GM12874 (cell line): Measurements from ENCODE around the gene STK33.

Experiments
- TF ChIP-seq, protein P1 (sequence below): IDR thresholded peaks from 2 replicates; pipeline ENCODE4 v1.5.1; 2011; ENCODE audit warnings: low read depth, mild to moderate bottlenecking, control low read depth, low read length, moderate library complexity; ENCODE audit not compliant: insufficient read depth

The STK33 gene

GRCh38 chr11:8351223-8351622 lies 242.8 kb downstream of the STK33 start:
- TF ChIP-seq, protein P1, sequence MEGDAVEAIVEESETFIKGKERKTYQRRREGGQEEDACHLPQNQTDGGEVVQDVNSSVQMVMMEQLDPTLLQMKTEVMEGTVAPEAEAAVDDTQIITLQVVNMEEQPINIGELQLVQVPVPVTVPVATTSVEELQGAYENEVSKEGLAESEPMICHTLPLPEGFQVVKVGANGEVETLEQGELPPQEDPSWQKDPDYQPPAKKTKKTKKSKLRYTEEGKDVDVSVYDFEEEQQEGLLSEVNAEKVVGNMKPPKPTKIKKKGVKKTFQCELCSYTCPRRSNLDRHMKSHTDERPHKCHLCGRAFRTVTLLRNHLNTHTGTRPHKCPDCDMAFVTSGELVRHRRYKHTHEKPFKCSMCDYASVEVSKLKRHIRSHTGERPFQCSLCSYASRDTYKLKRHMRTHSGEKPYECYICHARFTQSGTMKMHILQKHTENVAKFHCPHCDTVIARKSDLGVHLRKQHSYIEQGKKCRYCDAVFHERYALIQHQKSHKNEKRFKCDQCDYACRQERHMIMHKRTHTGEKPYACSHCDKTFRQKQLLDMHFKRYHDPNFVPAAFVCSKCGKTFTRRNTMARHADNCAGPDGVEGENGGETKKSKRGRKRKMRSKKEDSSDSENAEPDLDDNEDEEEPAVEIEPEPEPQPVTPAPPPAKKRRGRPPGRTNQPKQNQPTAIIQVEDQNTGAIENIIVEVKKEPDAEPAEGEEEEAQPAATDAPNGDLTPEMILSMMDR = no peak

DNA sequence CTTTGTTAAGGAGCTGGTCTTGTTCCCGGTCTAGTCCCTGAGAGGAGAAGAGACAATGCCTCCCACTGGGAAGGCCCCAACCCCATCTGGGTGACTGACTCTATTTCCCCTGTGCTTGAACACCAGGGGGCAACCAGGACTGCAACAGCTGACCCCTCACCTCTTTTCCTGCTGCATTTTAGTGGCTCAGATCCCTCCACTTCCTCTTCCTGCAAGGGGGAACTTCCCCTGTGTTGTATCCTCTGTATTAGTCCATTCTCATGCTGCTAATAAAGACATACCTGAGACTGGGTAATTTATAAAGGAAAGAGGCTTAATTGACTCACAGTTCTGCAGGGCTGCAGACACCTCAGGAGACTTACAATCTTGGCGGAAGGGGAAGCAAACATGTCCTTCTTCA lies 246.1 kb downstream of the STK33 start:
- TF ChIP-seq, protein P1 = no peak

- TF ChIP-seq, protein P1 = no peak
These were observed 247.8 kb downstream of the STK33 start for GRCh38 chr11:8346157-8346755.

DNA sequence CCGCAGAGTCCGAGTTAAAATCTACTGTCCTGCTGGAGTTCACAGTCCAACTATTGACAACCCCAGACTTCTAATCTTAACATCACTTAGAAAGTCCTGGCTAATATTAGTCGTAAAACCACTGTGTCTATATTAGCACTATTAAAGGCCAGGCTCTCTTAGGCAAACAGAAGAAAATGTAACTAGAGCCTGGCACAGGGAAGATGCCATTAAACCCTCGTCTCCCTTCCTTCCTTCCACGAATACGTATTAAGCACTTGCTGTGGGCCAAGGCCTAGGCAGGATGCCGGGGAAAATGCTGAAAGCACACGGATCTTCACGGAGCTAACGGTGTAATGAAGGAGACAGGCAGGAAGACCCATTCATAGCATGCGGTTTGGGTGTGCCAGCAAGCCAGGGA lies 248.8 kb downstream of the STK33 start:
- TF ChIP-seq, protein P1 = no peak

- TF ChIP-seq, protein P1 = no peak
These were observed 249.7 kb downstream of the STK33 start for GRCh38 chr11:8344346-8344745.

- TF ChIP-seq, protein P1 = no peak
These were observed 251.0 kb downstream of the STK33 start for GRCh38 chr11:8342821-8343681.

- TF ChIP-seq, protein P1 = no peak
These were observed 252.0 kb downstream of the STK33 start for GRCh38 chr11:8341996-8342395.
